Right forelimb (tissue), 1 donor: ENCODE measurements around the gene MSANTD2.

Experiments
- DNase-seq: peaks from one replicate; pipeline ENCODE4 v3.0.0-alpha.2; 2018

The MSANTD2 gene

GRCh38 chr11:124752471-124753102 is 47.6 kb downstream of the MSANTD2 start:
- DNase-seq: no peak

DNA sequence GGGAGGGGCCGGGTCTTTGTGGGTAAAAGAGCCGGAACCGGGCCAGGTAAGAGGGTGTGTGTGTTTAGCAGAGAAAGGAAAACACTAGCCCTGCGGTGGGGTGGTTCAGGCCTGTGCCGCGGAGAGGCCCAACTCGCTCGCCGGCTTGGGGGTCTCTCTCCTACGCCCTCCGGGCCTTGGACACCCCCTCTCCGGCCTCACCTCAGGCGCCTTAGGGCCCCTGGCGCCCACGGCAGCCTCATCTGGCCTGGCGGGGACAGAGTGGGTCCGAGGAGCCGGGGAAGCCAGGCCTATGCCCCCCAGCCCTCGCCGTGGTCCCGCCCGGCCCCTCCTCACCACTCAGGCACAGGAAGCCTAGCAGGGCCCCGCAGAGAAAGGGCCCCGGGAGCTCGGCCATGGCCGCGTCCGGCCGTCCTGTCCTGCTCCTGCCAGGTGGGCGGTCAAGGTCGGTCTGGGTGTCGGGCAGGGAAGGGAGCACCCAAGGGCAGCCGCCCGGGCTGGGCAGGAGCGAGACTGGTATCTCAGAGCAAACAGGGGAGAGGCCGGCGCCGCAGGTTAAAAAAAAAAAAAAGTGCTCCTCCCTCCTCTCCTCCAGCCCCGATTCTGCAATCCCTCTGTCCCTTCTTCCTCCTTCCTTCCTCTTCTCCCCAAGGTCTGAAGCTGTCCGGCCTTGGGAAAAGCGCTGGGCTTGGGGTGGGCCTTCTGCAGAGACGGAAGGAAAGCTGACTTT is 48.3 kb downstream of the MSANTD2 start, which contains the start of gene VSIG2:
Gene VSIG2 (minus strand): TSS at position 515 of the 730 bp plus-strand sequence. CDS start 118 bp downstream, at position 397.
- DNase-seq: no peak

DNA sequence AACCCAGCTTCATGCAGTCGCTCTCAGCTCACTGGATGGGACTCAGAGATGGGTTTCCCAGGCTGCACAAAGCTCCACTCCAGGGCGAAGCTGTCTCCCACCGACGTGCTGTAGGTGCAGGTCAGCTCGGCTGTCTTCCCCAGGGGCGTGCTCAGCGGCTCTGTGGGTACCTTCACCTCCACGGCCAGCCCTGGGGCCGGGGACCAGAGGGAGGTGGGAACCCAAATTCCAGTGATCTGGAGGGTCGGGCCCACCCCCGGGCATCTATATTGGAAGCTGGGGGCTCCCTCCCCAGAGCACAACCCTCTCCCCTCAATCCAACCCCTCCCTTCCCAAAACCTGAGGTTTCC is 48.8 kb downstream of the MSANTD2 start:
- no peak for DNase-seq

GRCh38 chr11:124749912-124750311 is 50.3 kb downstream of the MSANTD2 start:
- DNase-seq: no peak

GRCh38 chr11:124748481-124749343 is 51.5 kb downstream of the MSANTD2 start:
- DNase-seq: no peak

DNA sequence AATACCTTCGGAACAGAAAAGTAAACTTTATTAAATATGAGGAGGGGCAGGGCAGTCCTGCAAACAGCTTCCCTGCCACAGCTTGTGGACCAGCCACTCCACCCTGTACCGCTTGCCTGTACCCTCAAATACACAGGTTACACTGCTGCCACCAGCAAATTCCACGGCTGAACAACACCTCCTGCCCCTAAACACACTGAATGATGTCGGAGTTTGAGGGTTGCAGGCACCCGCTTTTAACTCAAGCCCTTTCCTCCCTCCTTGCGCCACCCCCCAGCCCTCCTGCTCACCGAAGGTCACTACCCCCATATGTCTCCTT is 52.1 kb downstream of the MSANTD2 start:
- DNase-seq: no peak

- no peak for DNase-seq
These were observed 52.7 kb downstream of the MSANTD2 start for GRCh38 chr11:124747406-124748099.

GRCh38 chr11:124746621-124747243 is 53.5 kb downstream of the MSANTD2 start:
- DNase-seq: no peak

DNA sequence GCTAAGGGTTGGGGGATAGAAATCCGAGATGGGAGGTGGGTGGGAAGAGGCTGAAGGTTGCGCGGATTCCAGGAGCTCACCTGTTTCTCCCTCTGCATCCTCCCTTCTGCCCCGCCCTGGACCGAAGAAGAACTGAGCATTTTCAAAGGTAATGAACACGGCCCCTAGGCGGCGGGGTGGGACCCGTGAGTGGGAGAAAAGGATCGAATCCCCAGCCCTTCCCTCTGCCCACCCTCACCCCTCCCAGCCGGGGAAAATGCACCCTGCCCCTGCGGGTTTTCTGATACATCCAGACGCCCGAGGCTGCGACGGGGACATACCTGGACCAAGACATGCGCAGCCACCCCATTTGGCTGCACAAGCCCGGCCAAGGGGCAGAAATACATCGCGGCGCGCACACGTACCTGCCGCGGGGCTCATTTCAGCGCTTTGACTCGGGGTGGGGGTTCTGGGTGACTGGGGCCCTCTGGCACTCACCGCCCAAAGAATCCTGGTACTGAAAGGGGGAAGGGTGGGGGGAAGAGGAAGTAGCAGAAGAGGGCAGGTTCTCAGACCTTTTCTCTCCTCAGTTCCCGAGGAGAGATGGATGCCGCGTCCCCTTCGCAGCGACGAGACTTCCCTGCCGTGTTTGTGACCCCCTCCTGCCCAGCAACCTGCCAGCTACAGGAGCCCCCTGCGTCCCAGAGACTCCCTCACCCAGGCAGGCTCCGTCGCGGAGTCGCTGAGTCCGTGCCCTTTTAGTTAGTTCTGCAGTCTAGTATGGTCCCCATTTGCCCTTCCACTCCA is 54.2 kb downstream of the MSANTD2 start:
- DNase-seq: no peak

GRCh38 chr11:124745270-124745834 is 54.9 kb downstream of the MSANTD2 start:
- DNase-seq: no peak

DNA sequence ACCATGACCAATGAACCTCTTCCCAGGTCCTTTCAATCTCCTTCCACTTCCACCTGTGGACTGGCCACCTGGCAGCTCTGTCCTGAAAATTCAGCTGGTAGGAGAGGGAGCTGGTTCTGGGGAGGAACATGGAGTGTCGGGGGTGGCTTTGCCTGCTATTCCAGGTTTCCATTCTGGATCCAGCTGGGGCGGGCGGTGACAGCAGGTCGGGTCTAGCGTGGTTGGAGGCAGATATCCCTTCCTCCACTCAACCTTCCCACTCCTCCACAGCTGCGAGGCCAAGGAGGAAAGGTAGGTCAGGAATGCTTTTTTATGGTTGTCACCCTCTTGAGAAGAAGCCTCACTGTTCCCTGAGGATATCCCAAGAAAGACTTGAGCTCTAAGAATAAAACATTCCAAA is 57.2 kb downstream of the MSANTD2 start:
- no peak for DNase-seq

DNA sequence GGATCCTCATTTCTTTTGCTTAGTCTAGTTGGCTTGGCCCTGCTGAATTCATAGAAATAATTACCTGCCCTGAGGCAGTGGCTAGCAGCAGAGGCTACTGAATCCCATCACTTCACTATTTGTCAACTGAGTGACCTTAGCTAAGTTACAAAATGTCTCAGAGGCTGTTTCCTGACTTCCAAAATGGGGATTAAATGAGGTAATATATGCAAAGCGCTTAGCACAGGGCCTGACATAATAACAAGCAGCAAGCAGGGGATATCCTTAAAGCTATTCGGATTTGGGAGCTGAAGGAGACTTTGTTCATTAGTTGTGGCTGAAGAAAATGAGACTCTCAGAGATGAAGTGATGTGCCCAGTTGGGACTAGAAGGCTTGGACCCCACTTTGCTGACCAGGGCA is 57.7 kb downstream of the MSANTD2 start:
- no peak for DNase-seq

DNA sequence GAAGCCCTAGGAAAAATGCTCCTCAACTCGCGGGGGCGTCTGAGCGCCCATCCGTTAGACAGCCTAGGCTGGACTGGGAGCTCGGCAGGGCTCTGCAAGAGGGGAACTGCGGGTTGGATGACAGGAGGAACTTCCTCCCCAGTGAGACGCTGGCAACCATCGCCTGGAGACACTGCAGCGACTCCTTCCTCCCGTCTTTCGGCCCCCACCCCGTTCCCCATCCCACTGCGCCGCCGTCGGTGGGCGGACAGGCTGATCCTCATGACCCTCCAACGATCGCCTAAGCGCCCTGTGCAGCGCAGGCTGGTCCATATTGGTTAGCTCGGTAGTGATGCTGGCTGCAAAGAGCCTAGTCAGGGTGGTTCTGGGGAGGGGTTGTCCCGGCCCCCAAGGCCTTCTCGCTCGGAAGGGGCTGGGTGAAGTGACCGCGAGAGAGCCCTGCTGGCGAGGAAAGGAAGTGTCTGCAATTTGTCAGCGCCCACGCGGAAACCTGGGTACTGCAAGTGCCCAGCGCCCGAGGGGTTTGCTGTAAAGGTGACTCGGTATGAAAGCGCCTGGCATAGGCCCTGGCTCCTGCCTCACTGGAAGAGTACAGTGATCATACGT is 59.8 kb downstream of the MSANTD2 start:
- DNase-seq: no peak

- DNase-seq: peak; percentile 94
These were observed 60.5 kb downstream of the MSANTD2 start, which contains the start of gene NRGN for GRCh38 chr11:124739479-124740276. NRGN (plus strand) TSS chr11:124739942; CDS start chr11:124740085, 143 bp downstream.

DNA sequence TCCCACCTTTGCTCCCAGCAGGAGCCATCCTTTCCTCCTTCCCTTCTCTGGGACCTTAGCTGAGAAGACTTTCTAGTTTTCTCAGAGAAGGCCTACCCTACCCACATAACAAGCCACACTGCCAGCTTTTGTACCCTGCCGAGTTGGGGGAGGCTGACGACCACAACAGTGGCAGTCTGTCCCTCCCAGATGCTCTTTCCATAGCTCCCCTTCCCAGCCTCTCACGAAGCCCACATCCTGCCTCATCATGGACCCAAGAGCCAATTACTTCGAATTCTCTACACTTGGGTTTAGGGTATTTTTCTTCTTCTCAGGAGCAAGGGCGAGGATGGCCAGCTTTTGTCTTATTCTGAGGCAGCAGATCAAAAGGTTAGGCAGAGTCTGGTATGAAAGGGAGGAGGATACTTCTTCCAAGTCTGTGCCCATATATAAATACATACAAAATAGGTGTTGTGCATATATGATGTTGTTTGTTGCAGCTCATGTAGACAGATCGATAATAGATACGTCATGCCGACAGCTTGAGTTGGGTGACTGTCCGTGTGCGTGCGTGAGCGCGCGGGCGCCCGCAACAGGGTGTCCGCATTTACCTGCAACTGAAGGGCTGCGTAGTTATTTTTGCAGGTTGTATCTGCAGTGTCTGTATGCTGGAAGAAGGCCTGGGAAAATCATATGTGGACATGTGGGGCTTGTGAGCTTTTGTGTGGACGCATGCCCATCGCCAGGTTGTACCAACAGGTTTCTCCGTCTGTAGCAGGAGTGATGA is 61.3 kb downstream of the MSANTD2 start:
- no peak for DNase-seq

DNA sequence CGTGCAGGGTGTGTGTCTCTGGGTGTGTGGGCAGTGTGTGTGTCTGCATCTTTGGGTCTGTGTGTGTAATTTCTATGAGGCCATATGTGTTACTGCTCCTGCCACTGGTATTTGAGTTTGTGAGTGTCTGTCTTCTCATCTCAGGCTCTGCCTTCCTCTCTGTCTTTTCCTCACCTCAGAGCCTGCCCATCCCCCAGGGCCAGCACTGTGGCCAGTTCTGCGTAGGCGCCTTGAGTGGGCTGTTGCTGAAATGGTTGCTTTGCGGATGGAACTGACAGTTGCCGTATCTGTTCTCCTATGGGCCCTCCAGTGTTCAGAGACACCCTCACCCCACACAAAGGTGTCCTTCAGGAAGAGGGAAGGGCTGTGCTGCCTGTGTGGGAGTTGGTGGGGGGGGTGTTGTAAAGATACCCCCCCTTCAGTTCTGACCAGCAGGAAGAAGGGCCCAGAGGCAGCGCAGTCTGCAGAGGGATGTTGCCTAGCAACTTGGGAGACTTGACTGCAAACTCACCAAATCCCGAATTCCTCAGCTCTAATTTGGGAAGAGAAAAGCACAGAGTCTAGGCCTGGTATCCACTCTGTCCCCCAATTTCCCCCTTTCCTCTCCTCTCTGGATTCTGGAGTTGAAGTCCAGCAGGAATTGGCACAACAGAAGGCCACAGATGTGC is 62.4 kb downstream of the MSANTD2 start:
- no peak for DNase-seq

- no peak for DNase-seq
These were observed 63.5 kb downstream of the MSANTD2 start for GRCh38 chr11:124736736-124737135.

DNA sequence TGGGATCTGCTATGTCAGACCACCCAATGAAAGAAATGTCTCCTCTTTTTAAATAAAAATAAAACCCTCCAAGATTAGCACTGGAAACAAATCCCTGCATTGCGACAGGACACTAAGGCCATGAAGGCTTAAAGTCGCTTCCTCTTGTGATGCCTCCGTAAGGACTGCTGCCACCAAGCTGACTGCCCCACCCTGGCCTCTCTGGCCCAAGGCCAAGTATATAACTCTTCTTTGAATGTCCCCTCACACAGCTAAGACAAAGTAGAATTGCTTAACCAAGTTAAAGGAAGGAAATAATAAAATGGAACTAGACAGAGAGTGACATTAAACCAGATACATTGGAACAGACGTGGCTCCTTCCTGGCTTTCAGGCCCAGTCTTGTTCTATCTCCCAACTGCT is 68.0 kb downstream of the MSANTD2 start:
- DNase-seq: no peak

DNA sequence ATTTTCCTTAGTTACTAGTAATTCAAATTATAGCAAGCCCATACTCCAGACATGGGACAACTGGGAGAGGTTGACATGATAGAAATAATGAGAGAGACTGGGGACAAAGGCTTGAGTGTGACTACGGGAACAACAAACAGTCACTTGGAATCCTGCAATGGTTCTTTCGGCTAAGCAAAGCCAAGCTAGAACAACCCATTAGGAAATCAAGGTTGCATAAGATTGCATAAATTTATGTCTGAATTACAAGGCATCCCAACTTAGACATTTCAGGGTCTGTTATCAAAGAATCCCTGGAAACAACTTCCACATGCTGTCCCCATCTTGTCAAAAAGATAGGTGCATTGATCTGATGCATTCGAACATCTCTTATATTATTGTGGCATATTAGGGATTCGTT is 70.6 kb downstream of the MSANTD2 start:
- no peak for DNase-seq
